Measurements from ENCODE around the gene PRKAB2.

DNA sequence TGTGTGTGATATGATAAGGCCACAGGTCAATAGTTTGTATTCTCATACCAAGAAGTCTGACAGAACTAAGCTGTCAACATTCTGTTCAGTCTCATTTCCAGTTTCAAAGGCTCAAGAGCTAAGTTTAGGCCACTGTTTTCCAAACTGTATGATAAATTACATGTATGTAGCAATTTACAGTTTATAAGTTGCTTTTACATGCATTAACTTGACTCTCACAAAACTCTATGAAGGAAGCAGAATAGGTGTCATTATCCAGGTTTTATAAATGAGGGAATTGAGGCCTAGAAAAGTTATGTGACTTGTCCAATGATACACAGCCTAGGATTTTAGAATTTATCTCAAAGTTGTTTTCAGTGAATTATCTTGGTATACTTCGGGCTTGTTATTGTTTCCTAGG, 29.5 kb upstream of the PRKAB2 start:
- TF ChIP-seq, protein P1, sequence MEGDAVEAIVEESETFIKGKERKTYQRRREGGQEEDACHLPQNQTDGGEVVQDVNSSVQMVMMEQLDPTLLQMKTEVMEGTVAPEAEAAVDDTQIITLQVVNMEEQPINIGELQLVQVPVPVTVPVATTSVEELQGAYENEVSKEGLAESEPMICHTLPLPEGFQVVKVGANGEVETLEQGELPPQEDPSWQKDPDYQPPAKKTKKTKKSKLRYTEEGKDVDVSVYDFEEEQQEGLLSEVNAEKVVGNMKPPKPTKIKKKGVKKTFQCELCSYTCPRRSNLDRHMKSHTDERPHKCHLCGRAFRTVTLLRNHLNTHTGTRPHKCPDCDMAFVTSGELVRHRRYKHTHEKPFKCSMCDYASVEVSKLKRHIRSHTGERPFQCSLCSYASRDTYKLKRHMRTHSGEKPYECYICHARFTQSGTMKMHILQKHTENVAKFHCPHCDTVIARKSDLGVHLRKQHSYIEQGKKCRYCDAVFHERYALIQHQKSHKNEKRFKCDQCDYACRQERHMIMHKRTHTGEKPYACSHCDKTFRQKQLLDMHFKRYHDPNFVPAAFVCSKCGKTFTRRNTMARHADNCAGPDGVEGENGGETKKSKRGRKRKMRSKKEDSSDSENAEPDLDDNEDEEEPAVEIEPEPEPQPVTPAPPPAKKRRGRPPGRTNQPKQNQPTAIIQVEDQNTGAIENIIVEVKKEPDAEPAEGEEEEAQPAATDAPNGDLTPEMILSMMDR (conservative IDR thresholded peaks at IDR 0.05): no peak
- no peak for TF ChIP-seq EZH2 (IDR thresholded peaks at IDR 0.05; ENCODE audit: low read depth)

Data from PC-9 (cell line).